ENCODE measurements around the gene FUT2.
A peak's percentile ranks its signal among the peaks of the same experiment; 100 is the strongest.
"Not testable (repeated sequence)": the region's sequence is repeated elsewhere in the genome, so short reads cannot be mapped to it uniquely, and the experiment has no call there.

Gene FUT2

DNA sequence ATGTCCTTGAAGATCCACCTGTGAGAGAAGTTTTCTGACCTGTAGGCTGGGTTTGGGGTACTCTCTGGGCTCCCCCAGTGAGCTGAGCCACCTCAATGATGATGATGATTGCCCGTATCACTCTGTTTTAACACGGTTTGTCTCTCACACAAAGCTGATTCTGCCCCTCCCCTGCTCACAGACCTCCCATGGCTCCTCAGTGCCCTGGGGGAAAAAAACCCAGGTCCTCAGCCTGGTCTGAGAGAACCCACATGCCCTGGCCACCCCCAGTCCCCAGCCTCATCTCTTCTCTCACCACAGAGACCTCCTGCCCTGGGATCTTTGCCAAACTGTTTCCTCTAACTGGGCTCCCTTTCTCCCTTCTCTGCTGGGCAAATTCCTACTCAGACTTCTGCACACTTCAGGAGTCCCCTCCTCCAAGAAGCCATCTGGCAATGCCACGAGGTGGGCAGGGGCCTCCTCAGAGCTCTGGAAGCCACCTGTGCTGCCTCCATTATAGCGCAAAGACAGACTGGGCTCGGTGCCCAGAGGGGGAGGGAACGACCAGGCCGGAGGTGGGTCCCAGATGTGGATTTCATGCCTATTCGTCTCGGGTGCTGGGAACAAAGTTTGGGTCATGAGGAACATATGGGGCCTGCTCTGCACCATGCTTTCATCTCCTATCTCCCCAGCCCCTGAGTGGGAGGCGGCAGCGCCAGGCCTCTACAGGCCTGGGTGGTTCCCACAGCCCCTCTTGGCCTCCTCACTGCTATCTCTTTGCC, 41.3 kb upstream of the FUT2 start:
- no peak overlapping the region for H3K4me3 ChIP-seq (ENCODE audit: low read length)
- TF ChIP-seq, protein P1, sequence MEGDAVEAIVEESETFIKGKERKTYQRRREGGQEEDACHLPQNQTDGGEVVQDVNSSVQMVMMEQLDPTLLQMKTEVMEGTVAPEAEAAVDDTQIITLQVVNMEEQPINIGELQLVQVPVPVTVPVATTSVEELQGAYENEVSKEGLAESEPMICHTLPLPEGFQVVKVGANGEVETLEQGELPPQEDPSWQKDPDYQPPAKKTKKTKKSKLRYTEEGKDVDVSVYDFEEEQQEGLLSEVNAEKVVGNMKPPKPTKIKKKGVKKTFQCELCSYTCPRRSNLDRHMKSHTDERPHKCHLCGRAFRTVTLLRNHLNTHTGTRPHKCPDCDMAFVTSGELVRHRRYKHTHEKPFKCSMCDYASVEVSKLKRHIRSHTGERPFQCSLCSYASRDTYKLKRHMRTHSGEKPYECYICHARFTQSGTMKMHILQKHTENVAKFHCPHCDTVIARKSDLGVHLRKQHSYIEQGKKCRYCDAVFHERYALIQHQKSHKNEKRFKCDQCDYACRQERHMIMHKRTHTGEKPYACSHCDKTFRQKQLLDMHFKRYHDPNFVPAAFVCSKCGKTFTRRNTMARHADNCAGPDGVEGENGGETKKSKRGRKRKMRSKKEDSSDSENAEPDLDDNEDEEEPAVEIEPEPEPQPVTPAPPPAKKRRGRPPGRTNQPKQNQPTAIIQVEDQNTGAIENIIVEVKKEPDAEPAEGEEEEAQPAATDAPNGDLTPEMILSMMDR (conservative IDR thresholded peaks at IDR 0.05; ENCODE audit: low read depth, low read length): no peak
- no peak for DNase-seq (ENCODE audit: low read depth)

DNA sequence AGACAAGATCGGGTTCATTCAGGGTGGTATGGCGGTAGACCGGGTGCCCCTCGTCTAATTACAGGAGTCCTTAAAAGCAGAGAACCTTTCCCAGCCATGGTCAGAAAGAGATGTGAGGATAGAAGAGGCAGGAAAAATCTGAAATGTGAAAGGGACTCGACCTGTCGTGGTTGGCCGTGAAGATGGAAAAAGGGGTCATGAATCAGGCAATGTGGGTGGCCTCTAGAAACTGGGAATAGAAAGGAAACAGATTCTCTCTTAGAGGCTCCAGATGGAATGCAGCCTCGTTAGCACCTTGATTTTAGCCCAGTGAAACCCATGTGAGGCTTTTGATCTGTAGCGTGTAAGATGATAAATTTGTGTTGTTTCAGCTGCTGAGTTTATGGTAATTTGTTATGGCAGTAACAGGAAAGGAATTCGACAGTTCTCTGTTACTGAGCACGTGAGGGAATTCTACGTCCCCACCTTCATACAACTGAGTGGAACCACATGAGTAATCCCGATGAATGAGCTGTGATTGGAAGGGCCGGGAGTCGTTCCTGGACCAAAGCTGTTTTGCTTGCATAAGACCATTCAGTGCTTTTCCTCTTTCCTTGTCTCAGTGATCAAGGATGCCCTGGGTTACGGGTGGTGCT, 38.8 kb upstream of the FUT2 start:
- no peak overlapping the region for H3K4me3 ChIP-seq (ENCODE audit: low read length)
- DNase-seq (ENCODE audit: low read depth): no peak
- TF ChIP-seq, protein P1 (conservative IDR thresholded peaks at IDR 0.05; ENCODE audit: low read depth, low read length): no peak

DNA sequence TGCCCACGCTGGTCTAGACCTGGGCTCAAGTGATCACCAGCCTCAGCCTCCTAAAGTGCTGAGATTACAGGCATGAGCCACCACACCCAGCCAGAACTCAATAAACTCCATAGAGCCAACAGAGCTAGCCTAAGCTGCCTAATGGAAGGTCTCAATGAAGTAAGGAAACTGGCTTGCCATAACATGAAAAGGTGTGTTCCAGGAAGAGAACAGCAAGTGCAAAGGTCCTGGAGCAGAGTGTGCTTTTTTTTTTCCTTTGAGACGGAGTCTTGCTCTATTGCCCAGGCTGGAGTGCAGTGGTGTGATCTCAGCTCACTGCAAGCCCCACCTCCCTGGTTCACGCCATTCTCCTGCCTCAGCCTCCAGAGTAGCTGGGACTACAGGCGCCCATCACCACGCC, 37.9 kb upstream of the FUT2 start:
- not testable (repeated sequence) for H3K4me3 ChIP-seq (ENCODE audit: low read length); DNase-seq (ENCODE audit: low read depth)

DNA sequence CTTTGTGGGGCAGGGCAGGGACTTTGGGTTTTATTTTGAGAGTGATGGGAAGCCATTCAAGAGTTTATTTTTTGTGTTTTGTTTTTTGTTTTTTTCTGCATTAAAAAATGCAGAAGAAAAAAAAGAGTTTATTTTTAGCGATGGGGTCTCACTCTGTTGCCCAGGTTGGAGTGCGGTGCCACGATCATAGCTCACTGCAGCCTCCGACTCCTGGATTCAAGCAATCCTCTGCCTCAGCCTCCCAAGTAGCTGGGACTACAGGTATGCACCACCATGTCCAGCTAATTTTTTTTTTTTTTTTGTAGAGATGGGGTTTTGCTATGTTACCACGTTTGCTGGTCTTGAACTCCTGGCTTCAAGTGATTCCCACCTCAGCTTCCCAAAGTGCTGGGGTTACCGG, 37.3 kb upstream of the FUT2 start:
- no peak for DNase-seq (ENCODE audit: low read depth)
- TF ChIP-seq, protein P1 (conservative IDR thresholded peaks at IDR 0.05; ENCODE audit: low read depth, low read length): no peak
- H3K4me3 ChIP-seq (ENCODE audit: low read length): no peak overlapping the region

DNA sequence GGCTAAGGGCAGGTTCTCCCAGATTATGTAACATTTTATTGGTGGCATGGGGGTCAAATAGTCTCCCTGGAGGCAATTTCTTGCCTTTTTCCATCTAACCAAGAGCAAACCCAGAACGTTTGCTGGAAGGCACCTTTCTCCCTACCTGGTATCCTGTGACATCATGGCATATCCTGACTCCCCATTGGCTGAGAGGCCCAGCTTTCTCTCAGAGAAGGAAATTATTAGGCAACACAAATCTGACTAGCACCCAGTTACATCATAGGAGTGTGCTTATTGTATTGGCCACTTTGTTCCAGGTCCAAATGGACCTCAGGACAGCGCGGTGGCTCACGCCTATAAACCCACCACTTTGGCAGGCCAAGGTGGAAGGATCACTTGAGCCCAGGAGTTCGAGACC, 36.0 kb upstream of the FUT2 start:
- TF ChIP-seq, protein P1 (conservative IDR thresholded peaks at IDR 0.05; ENCODE audit: low read depth, low read length): no peak
- no peak for DNase-seq (ENCODE audit: low read depth)
- no peak overlapping the region for H3K4me3 ChIP-seq (ENCODE audit: low read length)

DNA sequence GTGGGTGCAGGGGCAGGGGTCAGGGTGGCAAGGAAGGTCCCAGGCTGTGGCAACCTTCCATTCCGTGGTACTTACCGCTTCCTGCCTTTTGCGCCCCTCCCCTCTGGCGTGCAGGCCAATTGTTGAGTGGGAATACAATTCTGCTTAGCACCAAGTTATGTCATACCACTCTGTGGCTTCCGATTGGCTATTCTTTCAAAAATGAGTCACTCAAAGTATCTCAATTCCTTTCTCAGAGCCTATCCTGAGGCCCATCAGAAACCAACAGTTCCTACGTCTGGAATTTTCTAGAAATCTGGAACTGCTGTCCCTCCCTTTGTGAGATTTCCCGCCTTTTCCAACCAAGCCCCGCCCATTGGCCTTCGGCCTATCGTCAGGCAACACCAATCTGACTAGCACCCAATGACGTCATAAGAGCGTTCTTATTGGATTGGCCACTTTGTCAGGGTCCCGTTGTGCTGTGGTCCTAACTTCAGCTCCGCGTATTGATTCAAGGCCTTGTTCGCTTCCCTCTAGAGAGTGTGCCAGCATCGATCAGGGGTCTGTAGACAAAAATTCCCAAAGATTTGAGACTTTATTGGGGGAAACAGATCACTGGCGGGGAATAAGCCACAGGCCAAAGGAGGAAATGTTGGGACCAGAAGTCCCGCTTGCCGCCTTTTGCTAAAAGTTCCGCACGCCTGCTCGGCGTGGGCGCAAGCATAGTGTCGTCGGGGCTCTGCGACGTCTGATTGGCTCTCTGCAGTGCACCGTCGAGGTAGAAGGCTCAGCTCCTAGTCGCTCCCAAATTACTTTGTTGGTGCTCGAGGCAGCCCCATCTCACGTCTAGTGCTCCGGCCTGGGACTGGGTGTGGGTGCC, 34.7 kb upstream of the FUT2 start:
- TF ChIP-seq, protein P1 (conservative IDR thresholded peaks at IDR 0.05; ENCODE audit: low read depth, low read length): no peak
- no peak overlapping the region for H3K4me3 ChIP-seq (ENCODE audit: low read length)
- peak; percentile 46 for DNase-seq (ENCODE audit: low read depth)

DNA sequence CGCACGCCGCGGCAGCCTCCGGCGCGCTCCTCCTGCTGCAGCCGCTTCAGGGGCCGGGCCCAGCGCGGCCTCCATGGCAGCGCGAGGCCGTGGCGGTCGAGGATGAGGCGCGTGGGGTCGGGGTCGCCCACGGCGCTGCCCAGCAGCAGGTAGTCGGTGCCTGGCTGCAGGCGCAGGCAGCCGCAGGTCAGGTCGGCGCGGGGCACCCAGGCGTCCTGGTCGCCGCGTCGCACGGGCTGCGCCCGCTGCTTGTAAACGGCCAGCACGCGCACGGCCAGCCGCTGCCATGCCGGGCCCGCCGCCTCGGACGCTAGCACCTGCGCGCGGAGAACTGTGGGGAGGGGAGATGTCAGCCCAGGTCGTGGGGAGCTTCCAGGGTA, 34.1 kb upstream of the FUT2 start:
- no peak for DNase-seq (ENCODE audit: low read depth)
- no peak overlapping the region for H3K4me3 ChIP-seq (ENCODE audit: low read length)
- TF ChIP-seq, protein P1 (conservative IDR thresholded peaks at IDR 0.05; ENCODE audit: low read depth, low read length): no peak
